C4-2B (cell line): ENCODE results near the gene L1CAM.

Experiments
- ZFX ChIP-seq: fragments of 450-650 bp; IDR thresholded peaks from 2 replicates; pipeline ENCODE4 v1.6.1; 2017
- TF ChIP-seq, protein P1 (sequence below): fragments of 450-650 bp; conservative IDR thresholded peaks from 2 replicates; pipeline ENCODE4 v1.5.1; 2017; ENCODE audit warnings: mild to moderate bottlenecking

DNA sequence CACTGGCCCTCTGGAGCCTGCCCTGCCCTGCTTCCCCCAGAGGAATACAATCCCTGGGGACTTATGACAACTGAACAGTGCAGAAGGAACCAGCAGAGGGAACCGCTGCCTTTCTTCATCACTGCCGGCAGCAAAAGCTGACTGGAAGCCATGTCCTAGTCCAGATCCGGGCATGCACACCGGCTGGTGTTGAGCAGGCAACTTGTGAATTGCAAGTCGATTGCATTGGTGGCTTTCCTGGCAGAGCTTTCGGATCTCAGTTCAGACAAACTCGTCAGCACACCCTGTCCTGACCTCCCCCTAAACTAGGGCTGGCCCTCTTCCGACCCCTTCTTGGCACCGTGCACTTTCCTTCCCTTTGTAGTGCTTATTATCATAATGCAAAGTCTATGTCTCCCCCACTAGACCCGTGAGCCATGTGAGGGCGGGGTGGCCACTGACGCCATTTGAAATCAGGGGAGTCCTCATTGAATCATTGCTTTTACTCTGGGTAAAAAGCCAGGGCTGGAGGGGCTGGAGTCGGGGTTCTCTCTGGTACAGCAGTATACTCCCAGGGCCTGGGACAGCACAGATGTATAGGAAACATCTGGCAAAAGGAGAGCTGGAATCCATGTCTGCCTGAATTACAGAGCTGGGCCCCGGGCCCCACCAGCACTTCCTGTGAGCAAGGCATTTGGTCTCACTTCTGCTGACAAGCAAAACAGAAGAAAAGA, 38.3 kb upstream of the L1CAM start:
- TF ChIP-seq, protein P1, sequence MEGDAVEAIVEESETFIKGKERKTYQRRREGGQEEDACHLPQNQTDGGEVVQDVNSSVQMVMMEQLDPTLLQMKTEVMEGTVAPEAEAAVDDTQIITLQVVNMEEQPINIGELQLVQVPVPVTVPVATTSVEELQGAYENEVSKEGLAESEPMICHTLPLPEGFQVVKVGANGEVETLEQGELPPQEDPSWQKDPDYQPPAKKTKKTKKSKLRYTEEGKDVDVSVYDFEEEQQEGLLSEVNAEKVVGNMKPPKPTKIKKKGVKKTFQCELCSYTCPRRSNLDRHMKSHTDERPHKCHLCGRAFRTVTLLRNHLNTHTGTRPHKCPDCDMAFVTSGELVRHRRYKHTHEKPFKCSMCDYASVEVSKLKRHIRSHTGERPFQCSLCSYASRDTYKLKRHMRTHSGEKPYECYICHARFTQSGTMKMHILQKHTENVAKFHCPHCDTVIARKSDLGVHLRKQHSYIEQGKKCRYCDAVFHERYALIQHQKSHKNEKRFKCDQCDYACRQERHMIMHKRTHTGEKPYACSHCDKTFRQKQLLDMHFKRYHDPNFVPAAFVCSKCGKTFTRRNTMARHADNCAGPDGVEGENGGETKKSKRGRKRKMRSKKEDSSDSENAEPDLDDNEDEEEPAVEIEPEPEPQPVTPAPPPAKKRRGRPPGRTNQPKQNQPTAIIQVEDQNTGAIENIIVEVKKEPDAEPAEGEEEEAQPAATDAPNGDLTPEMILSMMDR, result peak; percentile 5
- no peak for TF ChIP-seq ZFX
